Neural progenitor cell (in vitro differentiated cells): ENCODE measurements around the gene OGFOD2. TPM values are rescaled to one million over a fixed set of nuclear protein-coding genes. Genes with fewer than 3 reads are reported as not detected.
A peak's percentile ranks its signal among the peaks of the same experiment; 100 is the strongest.
"Not testable (repeated sequence)": the region's sequence is repeated elsewhere in the genome, so short reads cannot be mapped to it uniquely, and the experiment has no call there.

Experiments used
- DNase-seq: peaks from one replicate; pipeline ENCODE4 v3.0.0-alpha.2; 2016; ENCODE audit warnings: low spot score
- H2AFZ ChIP-seq: fragments of 200-600 bp; sonication (generic); replicated peaks from 2 replicates; pipeline ENCODE4 v1.6.1; 2016; ENCODE audit warnings: antibody characterized with exemption
- H3F3A ChIP-seq: fragments of 200-600 bp; sonication (generic); 2 replicates; pipeline ENCODE4 v1.6.1; 2016; ENCODE audit warnings: antibody characterized with exemption, low read depth
- H3K27ac ChIP-seq: fragments of 200-600 bp; sonication (generic); 2 replicates; pipeline ENCODE4 v1.5.1; 2016; ENCODE audit warnings: mild to moderate bottlenecking
- H3K27me3 ChIP-seq: fragments of 200-600 bp; sonication (generic); 2 replicates; pipeline ENCODE4 v1.6.1; 2016; ENCODE audit warnings: mild to moderate bottlenecking, moderate library complexity
- H3K36me3 ChIP-seq: fragments of 200-600 bp; sonication (generic); 2 replicates; pipeline ENCODE4 v1.5.1; 2016
- H3K4me1 ChIP-seq: fragments of 200-600 bp; sonication (generic); 2 replicates; pipeline ENCODE4 v1.6.1; 2016; ENCODE audit warnings: mixed run types
- H3K4me2 ChIP-seq: fragments of 200-600 bp; sonication (generic); 2 replicates; pipeline ENCODE4 v1.6.1; 2016
- H3K4me3 ChIP-seq: fragments of 200-600 bp; sonication (generic); 2 replicates; pipeline ENCODE4 v1.5.1; 2016
- H3K79me2 ChIP-seq: fragments of 200-600 bp; sonication (generic); 2 replicates; pipeline ENCODE4 v1.6.1; 2016; ENCODE audit warnings: low read depth
- H3K9ac ChIP-seq: fragments of 200-600 bp; sonication (generic); 2 replicates; pipeline ENCODE4 v1.6.1; 2016
- H3K9me3 ChIP-seq: fragments of 200-600 bp; sonication (generic); 2 replicates; pipeline ENCODE4 v1.5.1; 2016; ENCODE audit warnings: low read depth
- H4K20me1 ChIP-seq: fragments of 200-600 bp; sonication (generic); 2 replicates; pipeline ENCODE4 v1.6.1; 2016; ENCODE audit warnings: low read depth
- H3K27ac Mint-ChIP-seq: 3 replicates; pipeline ENCODE4 v1.8.0; 2021; ENCODE audit warnings: mixed read lengths
- H3K27me3 Mint-ChIP-seq: 2 replicates; pipeline ENCODE4 v1.8.0; 2022; ENCODE audit warnings: low read depth, mild to moderate bottlenecking, inconsistent platforms, moderate library complexity, mixed read lengths; ENCODE audit not compliant: insufficient read depth
- H3K36me3 Mint-ChIP-seq: 3 replicates; pipeline ENCODE4 v1.8.0; 2021; ENCODE audit warnings: mixed read lengths
- H3K4me1 Mint-ChIP-seq: 3 replicates; pipeline ENCODE4 v1.8.0; 2021; ENCODE audit warnings: mixed read lengths
- H3K4me3 Mint-ChIP-seq: 3 replicates; pipeline ENCODE4 v1.8.0; 2021; ENCODE audit warnings: mild to moderate bottlenecking, moderate library complexity, mixed read lengths
- H3K9me3 Mint-ChIP-seq: 3 replicates; pipeline ENCODE4 v1.8.0; 2020; ENCODE audit warnings: mixed read lengths
- EZH2 ChIP-seq: fragments of 200-600 bp; sonication (generic); IDR thresholded peaks from 2 replicates; pipeline ENCODE4 v1.6.1; 2017; ENCODE audit warnings: antibody characterized with exemption, mild to moderate bottlenecking, moderate library complexity
- EZH2phosphoT487 ChIP-seq: fragments of 200-600 bp; sonication (generic); IDR thresholded peaks from 2 replicates; pipeline ENCODE4 v1.6.1; 2017; ENCODE audit warnings: antibody characterized with exemption
- total RNA-seq: library from RNA; depleted of rRNA; stranded (reverse); fragments of >200 nt; gene quantifications from 2 replicates; pipeline ENCODE4 v1.2.3, GENCODE V29; 2015; ENCODE audit warnings: low replicate concordance
- TF ChIP-seq, protein P1 (sequence below): fragments of 200-600 bp; sonication (generic); IDR thresholded peaks from 2 replicates; pipeline ENCODE4 v1.5.1; 2017; ENCODE audit warnings: antibody characterized with exemption, mild to moderate bottlenecking

OGFOD2 gene
- total RNA-seq, 1 donor from 2014 or later, result 9.9 TPM

DNA sequence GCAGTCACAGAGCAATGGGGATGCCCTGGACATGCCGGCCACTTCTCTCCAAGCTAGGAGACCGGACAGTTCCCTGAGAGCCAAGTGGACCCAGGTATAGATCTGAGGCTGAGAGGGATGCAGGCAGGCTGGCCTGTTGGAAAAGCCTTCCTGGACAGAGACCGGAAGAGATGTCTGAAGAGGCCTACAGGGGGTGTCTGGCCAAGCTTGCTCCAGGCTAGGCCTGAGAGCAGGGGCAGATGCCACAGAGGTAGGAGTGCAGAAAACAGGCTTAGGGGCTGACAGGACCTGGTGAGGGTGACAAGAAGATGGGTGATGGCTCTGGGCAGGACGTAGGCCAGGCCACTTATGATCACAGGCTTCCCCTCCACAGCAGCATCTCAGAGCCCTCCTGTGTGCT is 35.6 kb downstream of the OGFOD2 start:
- Histone ChIP-seq H3K27ac (no peak overlapping the region), H2AFZ (no peak overlapping the region), H3K27me3 (no peaks in the 10 kb centered on the region), H3K36me3 (no peaks in the 10 kb centered on the region), H3K4me1 (no peaks in the 10 kb centered on the region), H3K4me2 (no peak overlapping the region), H3K79me2 (no peaks in the 10 kb centered on the region), H3K9me3 (no peaks in the 10 kb centered on the region), H3K9ac (no peak overlapping the region), H3K4me3 (no peak overlapping the region), H4K20me1 (no peaks in the 10 kb centered on the region), H3F3A (no peaks in the 10 kb centered on the region)
- peaks cover 4% of the 10 kb centered on the region for H3K27me3 Mint-ChIP-seq
- no peaks in the 10 kb centered on the region for H3K9me3 Mint-ChIP-seq
- peaks cover 3% of the 10 kb centered on the region for H3K4me1 Mint-ChIP-seq
- peak; percentile 27 for DNase-seq
- H3K27ac Mint-ChIP-seq, result no peak overlapping the region
- H3K36me3 Mint-ChIP-seq, result no peaks in the 10 kb centered on the region
- no peak overlapping the region for H3K4me3 Mint-ChIP-seq
- TF ChIP-seq, protein P1, sequence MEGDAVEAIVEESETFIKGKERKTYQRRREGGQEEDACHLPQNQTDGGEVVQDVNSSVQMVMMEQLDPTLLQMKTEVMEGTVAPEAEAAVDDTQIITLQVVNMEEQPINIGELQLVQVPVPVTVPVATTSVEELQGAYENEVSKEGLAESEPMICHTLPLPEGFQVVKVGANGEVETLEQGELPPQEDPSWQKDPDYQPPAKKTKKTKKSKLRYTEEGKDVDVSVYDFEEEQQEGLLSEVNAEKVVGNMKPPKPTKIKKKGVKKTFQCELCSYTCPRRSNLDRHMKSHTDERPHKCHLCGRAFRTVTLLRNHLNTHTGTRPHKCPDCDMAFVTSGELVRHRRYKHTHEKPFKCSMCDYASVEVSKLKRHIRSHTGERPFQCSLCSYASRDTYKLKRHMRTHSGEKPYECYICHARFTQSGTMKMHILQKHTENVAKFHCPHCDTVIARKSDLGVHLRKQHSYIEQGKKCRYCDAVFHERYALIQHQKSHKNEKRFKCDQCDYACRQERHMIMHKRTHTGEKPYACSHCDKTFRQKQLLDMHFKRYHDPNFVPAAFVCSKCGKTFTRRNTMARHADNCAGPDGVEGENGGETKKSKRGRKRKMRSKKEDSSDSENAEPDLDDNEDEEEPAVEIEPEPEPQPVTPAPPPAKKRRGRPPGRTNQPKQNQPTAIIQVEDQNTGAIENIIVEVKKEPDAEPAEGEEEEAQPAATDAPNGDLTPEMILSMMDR, result no peak
- TF ChIP-seq EZH2 (no peak), EZH2phosphoT487 (no peak)

DNA sequence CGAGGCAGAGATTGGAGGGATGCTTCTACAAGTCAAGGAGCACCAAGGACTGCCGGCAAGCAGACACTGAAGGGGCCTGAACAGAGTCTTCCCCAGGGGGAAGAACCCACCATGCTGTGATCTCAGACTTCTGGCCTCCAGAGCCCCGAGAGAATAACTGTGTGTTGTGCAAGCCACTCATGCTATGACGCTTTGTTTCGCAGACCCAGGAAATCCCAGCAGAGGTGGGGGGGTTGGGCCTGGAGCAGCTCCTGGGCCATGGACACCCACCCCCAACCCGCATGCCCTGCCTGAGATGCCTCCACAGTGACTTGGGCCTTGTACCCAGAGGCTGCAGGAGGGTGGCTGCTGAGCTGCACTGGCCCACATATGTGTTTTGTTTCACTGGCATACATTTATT is 36.7 kb downstream of the OGFOD2 start:
- no peak overlapping the region for H3K9ac ChIP-seq
- no peaks in the 10 kb centered on the region for H3K9me3 ChIP-seq
- peak overlapping the region; percentile 2 for H3K27ac Mint-ChIP-seq
- H4K20me1 ChIP-seq, result no peaks in the 10 kb centered on the region
- H3K36me3 ChIP-seq, result no peaks in the 10 kb centered on the region
- H3K4me1 Mint-ChIP-seq, result peaks cover 3% of the 10 kb centered on the region
- no peak overlapping the region for H3K4me2 ChIP-seq
- H3K36me3 Mint-ChIP-seq, result no peaks in the 10 kb centered on the region
- H3K4me3 ChIP-seq, result no peak overlapping the region
- H3K9me3 Mint-ChIP-seq, result no peaks in the 10 kb centered on the region
- TF ChIP-seq EZH2 (no peak), EZH2phosphoT487 (no peak)
- TF ChIP-seq, protein P1, result no peak
- H3K79me2 ChIP-seq, result no peaks in the 10 kb centered on the region
- H3K27ac ChIP-seq, result no peak overlapping the region
- H3K27me3 ChIP-seq, result no peaks in the 10 kb centered on the region
- no peak overlapping the region for H2AFZ ChIP-seq
- H3K4me3 Mint-ChIP-seq, result no peak overlapping the region
- H3F3A ChIP-seq, result no peaks in the 10 kb centered on the region
- H3K4me1 ChIP-seq, result no peaks in the 10 kb centered on the region
- DNase-seq, result no peak
- peaks cover 4% of the 10 kb centered on the region for H3K27me3 Mint-ChIP-seq

DNA sequence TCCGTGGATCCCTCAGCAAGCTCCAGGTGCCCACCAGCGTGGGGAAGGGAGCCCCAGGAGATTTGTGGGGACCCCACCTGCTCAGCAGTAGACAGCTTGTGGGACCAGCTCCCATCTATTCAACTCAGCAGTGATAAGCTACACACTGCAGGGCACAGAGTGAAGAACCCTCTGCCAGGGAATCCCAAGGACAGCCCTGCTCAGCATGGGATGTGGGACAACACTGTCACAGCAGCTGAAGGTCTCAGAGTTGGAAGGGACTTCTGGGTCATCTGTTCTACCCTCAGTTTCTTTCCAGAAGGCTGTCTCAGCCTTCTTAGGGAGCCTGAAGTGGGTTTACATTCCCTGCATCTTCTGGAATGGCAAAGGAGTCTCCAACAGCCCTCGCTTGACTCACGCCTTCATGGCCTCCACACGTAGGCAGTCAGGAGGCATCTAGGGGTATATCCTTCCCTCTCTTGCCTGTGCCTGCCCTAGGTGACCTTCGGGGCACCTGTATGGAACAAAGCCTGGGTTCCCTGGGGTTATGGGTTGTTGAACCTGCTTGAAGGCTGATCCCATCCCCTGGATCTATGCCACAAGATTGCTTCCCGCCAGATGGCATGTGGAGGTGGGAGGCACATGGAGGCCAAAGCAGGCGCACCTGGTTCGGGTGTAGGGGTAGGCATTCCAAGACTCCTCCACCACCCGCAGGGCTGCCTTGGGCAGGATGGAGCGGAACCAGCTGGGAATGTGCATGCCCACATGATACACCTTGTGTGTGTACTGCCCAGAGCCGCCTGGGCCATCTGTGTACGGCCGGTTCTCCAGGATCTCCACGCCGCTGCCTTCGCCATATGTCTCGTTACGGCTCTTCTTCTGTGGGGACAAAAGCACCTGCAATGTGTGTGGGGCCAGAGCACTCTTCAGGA is 38.4 kb downstream of the OGFOD2 start:
- Mint-ChIP-seq H3K4me1 (peaks cover 3% of the 10 kb centered on the region), H3K9me3 (no peaks in the 10 kb centered on the region), H3K4me3 (no peak overlapping the region), H3K36me3 (no peaks in the 10 kb centered on the region), H3K27ac (no peak overlapping the region), H3K27me3 (peaks cover 2% of the 10 kb centered on the region)
- Histone ChIP-seq H3K9ac (no peak overlapping the region), H4K20me1 (no peaks in the 10 kb centered on the region), H3F3A (no peaks in the 10 kb centered on the region), H2AFZ (no peak overlapping the region), H3K4me2 (no peak overlapping the region), H3K4me3 (no peak overlapping the region), H3K36me3 (no peaks in the 10 kb centered on the region), H3K4me1 (no peaks in the 10 kb centered on the region), H3K9me3 (no peaks in the 10 kb centered on the region), H3K27ac (no peak overlapping the region), H3K79me2 (no peaks in the 10 kb centered on the region), H3K27me3 (no peaks in the 10 kb centered on the region)
- TF ChIP-seq EZH2phosphoT487 (no peak), EZH2 (no peak)
- TF ChIP-seq, protein P1, result no peak
- no peak for DNase-seq

DNA sequence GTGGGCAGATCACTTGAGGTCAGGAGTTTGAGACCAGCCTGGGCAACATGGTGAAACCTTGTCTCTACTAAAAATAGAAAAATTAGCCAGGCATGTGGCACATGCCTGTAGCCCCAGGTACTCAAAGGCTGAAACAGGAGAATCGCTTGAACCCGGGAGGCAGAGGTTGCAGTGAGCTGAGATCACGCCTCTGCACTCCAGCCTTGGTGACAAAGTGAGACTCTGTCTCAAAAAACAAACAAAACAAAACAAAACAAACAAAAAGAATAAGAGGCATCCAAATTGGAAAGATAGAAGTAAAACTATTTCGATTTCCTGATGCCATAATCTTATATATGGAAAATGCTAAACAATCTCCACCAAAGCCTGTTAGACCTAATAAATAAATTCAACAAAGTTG is 39.4 kb downstream of the OGFOD2 start:
- H3K9me3 ChIP-seq, H3K27ac Mint-ChIP-seq, H3F3A ChIP-seq, H3K4me3 ChIP-seq, H4K20me1 ChIP-seq, H3K79me2 ChIP-seq, H3K27me3 Mint-ChIP-seq, DNase-seq, H3K9me3 Mint-ChIP-seq, H3K4me3 Mint-ChIP-seq, H3K36me3 Mint-ChIP-seq, H3K9ac ChIP-seq, H3K36me3 ChIP-seq, H3K4me1 ChIP-seq, H3K27me3 ChIP-seq, H3K4me2 ChIP-seq, H2AFZ ChIP-seq, H3K27ac ChIP-seq, H3K4me1 Mint-ChIP-seq: not testable (repeated sequence)
